HG02840 (cell line): Measurements from ENCODE around the gene MAPKAPK5.
"Not testable (repeated sequence)": the region's sequence is repeated elsewhere in the genome, so short reads cannot be mapped to it uniquely, and the experiment has no call there.

ENCODE experiments used
- ATAC-seq: cut with Tn5 transposase; IDR thresholded peaks from one replicate; pipeline ENCODE4 v1.9.1; 2021; ENCODE audit warnings: mild to moderate bottlenecking, moderate library complexity, moderate number of reproducible peaks; ENCODE audit not compliant: unreplicated experiment, low FRiP score

The MAPKAPK5 gene

GRCh38 chr12:111826992-111827391 is 15.0 kb upstream of the MAPKAPK5 start:
- ATAC-seq = no peak

GRCh38 chr12:111827907-111828306 is 14.1 kb upstream of the MAPKAPK5 start:
- ATAC-seq = no peak

GRCh38 chr12:111828338-111828979 is 13.6 kb upstream of the MAPKAPK5 start:
- no peak for ATAC-seq

GRCh38 chr12:111829635-111830034 is 12.4 kb upstream of the MAPKAPK5 start:
- not testable (repeated sequence) for ATAC-seq

GRCh38 chr12:111834740-111835386 is 7.2 kb upstream of the MAPKAPK5 start:
- not testable (repeated sequence) for ATAC-seq

GRCh38 chr12:111835531-111836181 is 6.4 kb upstream of the MAPKAPK5 start:
- ATAC-seq = not testable (repeated sequence)

GRCh38 chr12:111838353-111838752 is 3.7 kb upstream of the MAPKAPK5 start:
- ATAC-seq = no peak

- ATAC-seq = no peak
Observed at GRCh38 chr12:111840807-111841206, 1.2 kb upstream of the MAPKAPK5 start.

- ATAC-seq = no peak
Observed at GRCh38 chr12:111841236-111841749, 735 bp upstream of the MAPKAPK5 start.

GRCh38 chr12:111842556-111843396 is 748 bp downstream of the MAPKAPK5 start:
- peak; percentile 29 for ATAC-seq

GRCh38 chr12:111846016-111846415 is 4.0 kb downstream of the MAPKAPK5 start:
- no peak for ATAC-seq

GRCh38 chr12:111850526-111850925 is 8.5 kb downstream of the MAPKAPK5 start:
- ATAC-seq = no peak

- ATAC-seq = no peak
Observed at GRCh38 chr12:111858186-111858585, 16.2 kb downstream of the MAPKAPK5 start.

- no peak for ATAC-seq
Observed at GRCh38 chr12:111858778-111859177, 16.8 kb downstream of the MAPKAPK5 start.

GRCh38 chr12:111864913-111865312 is 22.9 kb downstream of the MAPKAPK5 start:
- no peak for ATAC-seq

- no peak for ATAC-seq
Observed at GRCh38 chr12:111867531-111867930, 25.5 kb downstream of the MAPKAPK5 start.

GRCh38 chr12:111868676-111869588 is 26.9 kb downstream of the MAPKAPK5 start:
- no peak for ATAC-seq

GRCh38 chr12:111869671-111870070 is 27.6 kb downstream of the MAPKAPK5 start:
- ATAC-seq = no peak

- no peak for ATAC-seq
Observed at GRCh38 chr12:111870216-111870615, 28.2 kb downstream of the MAPKAPK5 start.

GRCh38 chr12:111870706-111871105 is 28.7 kb downstream of the MAPKAPK5 start:
- no peak for ATAC-seq
